Astrocyte (in vitro differentiated cells and primary cell): Measurements from ENCODE around the gene EPO. TPM values are rescaled to one million over a fixed set of nuclear protein-coding genes. Genes with fewer than 3 reads are reported as not detected.

ENCODE experiments used
- DNase-seq: peaks from one replicate; pipeline ENCODE4 v3.0.0-alpha.2; 2010; ENCODE audit warnings: low read depth
- FAIRE-seq: peaks from 2 replicates; lab custom pipeline; 2011; peaks lifted over from hg19 to GRCh38; lab: Jason Lieb, UNC
- H2AFZ ChIP-seq: 2 replicates; pipeline ENCODE4 v1.6.0; 2012; ENCODE audit warnings: low read depth, low read length, inconsistent platforms
- H3K27ac ChIP-seq: 2 replicates; pipeline ENCODE4 v1.5.1; 2011; ENCODE audit warnings: low read depth, low read length, inconsistent platforms
- H3K27me3 ChIP-seq: 2 replicates; pipeline ENCODE4 v1.6.0; 2011; ENCODE audit warnings: low read length, inconsistent platforms; ENCODE audit not compliant: insufficient read depth
- H3K36me3 ChIP-seq: 2 replicates; pipeline ENCODE4 v1.5.1; 2011; ENCODE audit warnings: low read length, inconsistent platforms; ENCODE audit not compliant: insufficient read depth
- H3K4me1 ChIP-seq: 2 replicates; pipeline ENCODE4 v1.5.1; 2011; ENCODE audit warnings: low read length, inconsistent platforms; ENCODE audit not compliant: insufficient read depth
- H3K4me2 ChIP-seq: 2 replicates; pipeline ENCODE4 v1.6.0; 2012; ENCODE audit warnings: low read length, inconsistent platforms
- H3K4me3 ChIP-seq: 2 replicates; pipeline ENCODE4 v1.5.1; 2011; ENCODE audit warnings: low read depth, mild to moderate bottlenecking, low read length, inconsistent platforms; ENCODE audit not compliant: insufficient read depth
- H3K79me2 ChIP-seq: 2 replicates; pipeline ENCODE4 v1.6.0; 2012; ENCODE audit warnings: mild to moderate bottlenecking, low read length, inconsistent platforms; ENCODE audit not compliant: insufficient read depth
- H3K9ac ChIP-seq: 2 replicates; pipeline ENCODE4 v1.6.0; 2012; ENCODE audit warnings: mild to moderate bottlenecking, low read length, inconsistent platforms
- H3K9me3 ChIP-seq: 2 replicates; pipeline ENCODE4 v1.5.1; 2012; ENCODE audit warnings: low read depth, mild to moderate bottlenecking, low read length, inconsistent platforms; ENCODE audit not compliant: insufficient read depth
- H4K20me1 ChIP-seq: 2 replicates; pipeline ENCODE4 v1.6.0; 2012; ENCODE audit warnings: low read length, inconsistent platforms; ENCODE audit not compliant: insufficient read depth
- H3K27ac Mint-ChIP-seq: one replicate; pipeline ENCODE4 v1.8.0; 2021; ENCODE audit warnings: mild to moderate bottlenecking, mixed read lengths; ENCODE audit not compliant: unreplicated experiment
- H3K27me3 Mint-ChIP-seq: one replicate; pipeline ENCODE4 v1.8.0; 2021; ENCODE audit warnings: low read depth, mixed read lengths; ENCODE audit not compliant: unreplicated experiment
- H3K36me3 Mint-ChIP-seq: one replicate; pipeline ENCODE4 v1.8.0; 2021; ENCODE audit warnings: low read depth, mixed read lengths; ENCODE audit not compliant: unreplicated experiment
- H3K4me1 Mint-ChIP-seq: one replicate; pipeline ENCODE4 v1.8.0; 2021; ENCODE audit warnings: low read depth, mixed read lengths; ENCODE audit not compliant: unreplicated experiment
- H3K4me3 Mint-ChIP-seq: one replicate; pipeline ENCODE4 v1.8.0; 2021; ENCODE audit warnings: mild to moderate bottlenecking, moderate library complexity, mixed read lengths; ENCODE audit not compliant: unreplicated experiment
- H3K9me3 Mint-ChIP-seq: one replicate; pipeline ENCODE4 v1.8.0; 2021; ENCODE audit warnings: mild to moderate bottlenecking, mixed read lengths; ENCODE audit not compliant: unreplicated experiment
- EZH2 ChIP-seq: IDR thresholded peaks from 2 replicates; pipeline ENCODE4 v1.6.1; 2012; ENCODE audit warnings: mild to moderate bottlenecking, low read length, inconsistent platforms; ENCODE audit not compliant: insufficient read depth
- total RNA-seq: library from RNA; stranded (reverse); gene quantifications from 2 replicates; pipeline ENCODE4 v1.2.1, GENCODE V29; 2021
- TF ChIP-seq, protein P1 (sequence below): IDR thresholded peaks from 2 replicates; pipeline ENCODE4 v1.5.1; 2011; ENCODE audit warnings: low read depth, mild to moderate bottlenecking, inconsistent platforms, low read length, moderate library complexity; ENCODE audit not compliant: insufficient read depth

Gene EPO
- total RNA-seq, 1 donor from 2014 or later, result not detected

DNA sequence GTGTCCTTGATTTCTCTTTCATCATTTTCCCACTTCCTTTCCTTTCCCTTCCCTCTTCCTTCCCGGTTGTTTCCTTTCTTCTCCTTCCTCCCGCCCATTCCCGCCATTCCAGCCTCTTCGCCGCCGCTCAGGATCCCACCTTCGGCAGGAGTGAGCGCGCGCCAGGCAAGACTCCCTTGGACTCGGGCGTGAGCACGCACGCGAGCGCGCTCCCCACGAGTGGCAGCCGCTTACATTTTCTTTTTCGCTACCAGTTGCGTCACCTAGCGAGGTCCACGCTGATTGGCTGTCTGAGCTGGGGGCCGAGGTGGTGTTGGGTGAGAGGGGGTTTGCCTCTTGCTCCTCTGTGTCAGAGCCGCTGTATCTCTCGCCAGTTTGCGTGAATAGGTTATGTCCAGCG, 24.9 kb downstream of the EPO start:
- Histone ChIP-seq H3K4me1 (no peaks in the 10 kb centered on the region), H3K4me2 (peak overlapping the region; percentile 79), H4K20me1 (no peaks in the 10 kb centered on the region), H3K27me3 (peaks cover 3% of the 10 kb centered on the region), H3K4me3 (peak overlapping the region; percentile 23), H3K27ac (no peak overlapping the region), H2AFZ (peak overlapping the region; percentile 69), H3K9me3 (no peaks in the 10 kb centered on the region), H3K9ac (no peak overlapping the region), H3K79me2 (no peaks in the 10 kb centered on the region), H3K36me3 (no peaks in the 10 kb centered on the region)
- no peaks in the 10 kb centered on the region for H3K9me3 Mint-ChIP-seq
- FAIRE-seq (no peak), DNase-seq (peak; percentile 36)
- H3K4me1 Mint-ChIP-seq, result no peaks in the 10 kb centered on the region
- TF ChIP-seq EZH2, result no peak
- TF ChIP-seq, protein P1, sequence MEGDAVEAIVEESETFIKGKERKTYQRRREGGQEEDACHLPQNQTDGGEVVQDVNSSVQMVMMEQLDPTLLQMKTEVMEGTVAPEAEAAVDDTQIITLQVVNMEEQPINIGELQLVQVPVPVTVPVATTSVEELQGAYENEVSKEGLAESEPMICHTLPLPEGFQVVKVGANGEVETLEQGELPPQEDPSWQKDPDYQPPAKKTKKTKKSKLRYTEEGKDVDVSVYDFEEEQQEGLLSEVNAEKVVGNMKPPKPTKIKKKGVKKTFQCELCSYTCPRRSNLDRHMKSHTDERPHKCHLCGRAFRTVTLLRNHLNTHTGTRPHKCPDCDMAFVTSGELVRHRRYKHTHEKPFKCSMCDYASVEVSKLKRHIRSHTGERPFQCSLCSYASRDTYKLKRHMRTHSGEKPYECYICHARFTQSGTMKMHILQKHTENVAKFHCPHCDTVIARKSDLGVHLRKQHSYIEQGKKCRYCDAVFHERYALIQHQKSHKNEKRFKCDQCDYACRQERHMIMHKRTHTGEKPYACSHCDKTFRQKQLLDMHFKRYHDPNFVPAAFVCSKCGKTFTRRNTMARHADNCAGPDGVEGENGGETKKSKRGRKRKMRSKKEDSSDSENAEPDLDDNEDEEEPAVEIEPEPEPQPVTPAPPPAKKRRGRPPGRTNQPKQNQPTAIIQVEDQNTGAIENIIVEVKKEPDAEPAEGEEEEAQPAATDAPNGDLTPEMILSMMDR, result no peak
- H3K27ac Mint-ChIP-seq, result no peak overlapping the region
- peak overlapping the region; percentile 45 for H3K4me3 Mint-ChIP-seq
- peaks cover 29% of the 10 kb centered on the region for H3K27me3 Mint-ChIP-seq
- H3K36me3 Mint-ChIP-seq, result no peaks in the 10 kb centered on the region

DNA sequence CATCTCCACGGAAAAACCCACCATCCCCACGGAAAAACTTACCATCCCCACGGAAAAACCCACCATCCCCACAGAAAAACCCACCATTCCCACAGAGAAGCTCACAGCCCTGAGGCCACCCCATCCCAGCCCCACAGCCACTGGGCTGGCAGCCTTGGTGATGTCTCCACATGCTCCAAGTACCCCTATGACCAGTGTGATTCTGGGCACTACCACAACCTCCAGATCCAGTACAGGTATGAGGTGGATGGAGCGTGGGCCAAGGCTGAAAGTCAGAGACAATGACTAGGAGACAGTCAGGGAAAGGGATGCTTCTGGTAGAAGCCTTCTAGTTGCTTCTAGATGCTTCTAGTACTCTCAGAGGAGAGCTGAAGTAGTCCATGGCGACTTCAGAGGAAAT, 32.7 kb downstream of the EPO start:
- no peak for TF ChIP-seq EZH2
- TF ChIP-seq, protein P1, result no peak
- peaks cover 5% of the 10 kb centered on the region for H3K9me3 Mint-ChIP-seq
- Histone ChIP-seq H3K9ac (no peak overlapping the region), H3K36me3 (no peaks in the 10 kb centered on the region), H4K20me1 (no peaks in the 10 kb centered on the region), H3K9me3 (no peaks in the 10 kb centered on the region), H3K27me3 (peaks cover 13% of the 10 kb centered on the region), H3K27ac (no peak overlapping the region), H2AFZ (no peak overlapping the region), H3K4me1 (no peaks in the 10 kb centered on the region), H3K4me2 (no peak overlapping the region), H3K79me2 (no peaks in the 10 kb centered on the region), H3K4me3 (no peak overlapping the region)
- peaks cover 34% of the 10 kb centered on the region for H3K27me3 Mint-ChIP-seq
- no peak overlapping the region for H3K27ac Mint-ChIP-seq
- no peaks in the 10 kb centered on the region for H3K36me3 Mint-ChIP-seq
- FAIRE-seq (no peak), DNase-seq (no peak)
- no peak overlapping the region for H3K4me3 Mint-ChIP-seq
- H3K4me1 Mint-ChIP-seq, result no peaks in the 10 kb centered on the region

- H3K4me3 Mint-ChIP-seq, result no peak overlapping the region
- Histone ChIP-seq H3K36me3 (no peaks in the 10 kb centered on the region), H2AFZ (no peak overlapping the region), H3K9me3 (no peaks in the 10 kb centered on the region), H3K4me2 (no peak overlapping the region), H3K4me1 (no peaks in the 10 kb centered on the region), H3K79me2 (no peaks in the 10 kb centered on the region), H3K27ac (no peak overlapping the region), H3K9ac (no peak overlapping the region), H3K27me3 (peaks cover 13% of the 10 kb centered on the region), H4K20me1 (no peaks in the 10 kb centered on the region), H3K4me3 (no peak overlapping the region)
- H3K27me3 Mint-ChIP-seq, result peaks cover 30% of the 10 kb centered on the region
- TF ChIP-seq, protein P1, result no peak
- no peak for TF ChIP-seq EZH2
- no peak overlapping the region for H3K27ac Mint-ChIP-seq
- H3K9me3 Mint-ChIP-seq, result peaks cover 5% of the 10 kb centered on the region
- H3K36me3 Mint-ChIP-seq, result no peaks in the 10 kb centered on the region
- H3K4me1 Mint-ChIP-seq, result no peaks in the 10 kb centered on the region
- DNase-seq (no peak), FAIRE-seq (no peak)
Measured at GRCh38 chr7:100753750-100754149, 33.5 kb downstream of the EPO start.
